ENCODE data around the gene ATP8B4.

Gene ATP8B4

DNA sequence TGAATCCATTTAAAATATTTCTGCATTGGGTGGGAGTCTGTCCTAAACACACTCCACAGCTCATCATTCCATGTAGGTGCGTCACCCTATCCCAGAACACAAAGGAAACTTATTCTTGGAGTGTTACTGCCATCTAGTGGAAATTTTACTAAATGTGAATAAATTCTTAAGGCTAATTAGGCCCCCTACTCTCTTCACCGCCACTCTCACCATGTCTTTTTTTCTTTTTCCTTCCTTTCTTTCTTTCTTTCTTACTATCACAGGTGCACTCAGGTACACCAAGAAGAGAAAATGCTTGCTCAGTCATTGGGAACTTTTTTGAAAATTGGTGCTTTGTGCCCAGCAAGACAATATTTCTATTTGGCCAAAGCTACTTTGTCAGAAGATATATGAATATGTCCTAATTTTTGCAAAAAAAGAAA lies 26.4 kb upstream of the ATP8B4 start:
- TF ChIP-seq, protein P1, sequence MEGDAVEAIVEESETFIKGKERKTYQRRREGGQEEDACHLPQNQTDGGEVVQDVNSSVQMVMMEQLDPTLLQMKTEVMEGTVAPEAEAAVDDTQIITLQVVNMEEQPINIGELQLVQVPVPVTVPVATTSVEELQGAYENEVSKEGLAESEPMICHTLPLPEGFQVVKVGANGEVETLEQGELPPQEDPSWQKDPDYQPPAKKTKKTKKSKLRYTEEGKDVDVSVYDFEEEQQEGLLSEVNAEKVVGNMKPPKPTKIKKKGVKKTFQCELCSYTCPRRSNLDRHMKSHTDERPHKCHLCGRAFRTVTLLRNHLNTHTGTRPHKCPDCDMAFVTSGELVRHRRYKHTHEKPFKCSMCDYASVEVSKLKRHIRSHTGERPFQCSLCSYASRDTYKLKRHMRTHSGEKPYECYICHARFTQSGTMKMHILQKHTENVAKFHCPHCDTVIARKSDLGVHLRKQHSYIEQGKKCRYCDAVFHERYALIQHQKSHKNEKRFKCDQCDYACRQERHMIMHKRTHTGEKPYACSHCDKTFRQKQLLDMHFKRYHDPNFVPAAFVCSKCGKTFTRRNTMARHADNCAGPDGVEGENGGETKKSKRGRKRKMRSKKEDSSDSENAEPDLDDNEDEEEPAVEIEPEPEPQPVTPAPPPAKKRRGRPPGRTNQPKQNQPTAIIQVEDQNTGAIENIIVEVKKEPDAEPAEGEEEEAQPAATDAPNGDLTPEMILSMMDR (IDR thresholded peaks at IDR 0.05; ENCODE audit: low read depth, low read length), result peak; percentile 17
- DNase-seq (ENCODE audit: extremely low read depth, low read depth), result peak; percentile 40

DNA sequence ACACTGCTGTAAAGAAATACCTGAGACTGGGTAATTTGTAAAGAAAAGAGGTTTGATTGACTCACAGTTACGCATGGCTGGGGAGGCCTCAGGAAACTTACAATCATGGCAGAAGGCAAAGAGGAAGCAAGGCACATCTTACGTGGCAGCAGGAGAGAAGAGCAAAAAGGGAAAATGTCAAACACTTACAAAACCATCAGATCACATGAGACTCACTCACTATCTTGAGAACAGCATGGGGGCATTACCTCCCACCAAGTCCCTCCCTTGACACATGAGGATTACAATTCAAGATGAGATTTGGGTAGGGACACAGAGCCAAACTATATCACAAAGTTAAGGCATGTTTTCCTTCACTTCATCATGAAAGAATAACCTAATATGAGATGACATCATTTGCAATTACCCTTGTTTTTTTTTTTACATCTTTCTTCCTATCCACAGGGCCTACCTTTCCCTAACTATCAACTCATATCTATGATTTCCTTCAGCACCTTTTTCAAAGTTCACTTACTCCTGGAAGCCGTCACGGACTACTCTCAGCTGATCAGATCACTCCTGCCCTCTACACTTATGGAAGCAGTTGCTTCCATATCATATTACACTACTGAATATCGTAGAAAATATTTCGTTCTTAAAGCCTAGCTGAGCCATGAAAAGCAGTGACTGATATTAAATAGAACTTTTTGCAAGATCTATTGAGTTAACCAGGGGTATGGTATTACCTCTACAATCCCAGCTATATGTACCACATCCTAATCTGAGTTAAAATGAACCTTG lies 25.5 kb upstream of the ATP8B4 start:
- no peak for DNase-seq (ENCODE audit: extremely low read depth, low read depth)
- TF ChIP-seq, protein P1 (IDR thresholded peaks at IDR 0.05; ENCODE audit: low read depth, low read length), result no peak

- TF ChIP-seq, protein P1 (IDR thresholded peaks at IDR 0.05; ENCODE audit: low read depth, low read length), result no peak
- DNase-seq (ENCODE audit: extremely low read depth, low read depth), result no peak
Measured at GRCh38 chr15:50143255-50143860, 24.3 kb upstream of the ATP8B4 start.

GRCh38 chr15:50141856-50142255 lies 22.8 kb upstream of the ATP8B4 start:
- TF ChIP-seq, protein P1 (IDR thresholded peaks at IDR 0.05; ENCODE audit: low read depth, low read length), result no peak
- DNase-seq (ENCODE audit: extremely low read depth, low read depth), result no peak

- TF ChIP-seq, protein P1 (IDR thresholded peaks at IDR 0.05; ENCODE audit: low read depth, low read length), result no peak
- no peak for DNase-seq (ENCODE audit: extremely low read depth, low read depth)
Measured at GRCh38 chr15:50140983-50141382, 21.9 kb upstream of the ATP8B4 start.

GRCh38 chr15:50140098-50140497 lies 21.1 kb upstream of the ATP8B4 start:
- no peak for DNase-seq (ENCODE audit: extremely low read depth, low read depth)
- TF ChIP-seq, protein P1 (IDR thresholded peaks at IDR 0.05; ENCODE audit: low read depth, low read length), result no peak

DNA sequence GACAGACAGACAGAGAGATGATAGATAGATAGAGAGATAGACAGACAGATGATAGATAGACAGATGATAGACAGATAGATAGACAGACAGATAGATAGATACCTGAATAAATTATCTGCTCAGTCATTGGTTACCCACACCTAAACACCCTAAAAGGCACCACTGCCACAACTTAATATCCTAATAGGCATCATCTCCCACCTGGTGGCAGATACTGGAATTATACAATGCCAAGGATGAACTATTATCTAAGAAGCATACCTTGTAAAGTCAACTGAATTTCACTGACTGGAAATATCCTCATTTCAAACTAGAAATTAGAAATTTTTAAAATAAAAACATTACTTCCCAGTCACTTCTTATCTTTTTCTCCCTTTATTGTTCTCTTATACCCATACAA lies 19.4 kb upstream of the ATP8B4 start:
- TF ChIP-seq, protein P1 (IDR thresholded peaks at IDR 0.05; ENCODE audit: low read depth, low read length), result no peak
- DNase-seq (ENCODE audit: extremely low read depth, low read depth), result no peak
